HUES64 (cell line): ENCODE measurements around the gene MAPK8IP3.

Source experiments
- H3K27ac ChIP-seq: 2 replicates; pipeline ENCODE4 v1.7.0; 2013; ENCODE audit warnings: low read depth, low read length, inconsistent platforms
- H3K27me3 ChIP-seq: 2 replicates; pipeline ENCODE4 v1.6.1; 2013; ENCODE audit warnings: mild to moderate bottlenecking, low read length; ENCODE audit not compliant: insufficient read depth
- H3K36me3 ChIP-seq: 2 replicates; pipeline ENCODE4 v1.6.1; 2013; ENCODE audit warnings: mild to moderate bottlenecking, low read length; ENCODE audit not compliant: insufficient read depth
- H3K4me1 ChIP-seq: 2 replicates; pipeline ENCODE4 v1.6.1; 2013; ENCODE audit warnings: mild to moderate bottlenecking, low read length, moderate library complexity; ENCODE audit not compliant: insufficient read depth
- H3K4me3 ChIP-seq: 2 replicates; pipeline ENCODE4 v1.5.1; 2013; ENCODE audit warnings: mild to moderate bottlenecking, low read length, moderate library complexity
- H3K9ac ChIP-seq: 2 replicates; pipeline ENCODE4 v1.6.1; 2013; ENCODE audit warnings: mild to moderate bottlenecking, low read depth, low read length
- H3K9me3 ChIP-seq: 2 replicates; pipeline ENCODE4 v1.6.1; 2013; ENCODE audit warnings: low read depth, low read length; ENCODE audit not compliant: insufficient read depth
- WGBS: fragments of 150-250, 120-280 bp; methylation state at CpG from one replicate; pipeline ENCODE4 v1.1.7; 2013; ENCODE audit warnings: missing lambda C conversion rate; 5-methylcytosine and 5-hydroxymethylcytosine counted together

The MAPK8IP3 gene

DNA sequence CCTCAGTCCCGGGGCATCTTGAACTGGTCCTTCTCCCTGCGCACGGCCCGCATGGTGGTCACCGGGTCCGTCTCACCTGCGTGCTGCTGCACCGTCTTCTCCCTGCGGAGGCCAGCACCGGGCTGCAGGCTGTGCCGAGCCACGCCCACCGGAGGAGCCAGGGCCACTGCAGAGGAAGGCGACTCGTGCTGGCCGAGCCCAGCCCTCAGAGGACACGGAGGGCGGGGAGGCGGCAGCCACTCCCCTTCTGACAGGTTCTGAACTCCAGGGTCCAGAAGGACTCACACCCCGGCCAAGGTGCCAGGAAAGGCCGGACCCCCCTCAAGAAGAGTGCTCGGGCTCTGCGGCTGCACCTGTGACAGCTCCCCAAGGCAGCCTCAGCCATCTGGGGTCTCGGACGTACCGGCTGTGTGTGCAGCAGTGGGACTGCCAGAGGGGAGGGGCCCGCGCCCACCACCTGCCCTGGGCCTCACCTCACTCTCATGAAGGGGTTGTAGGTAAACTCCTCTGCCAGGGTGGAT lies 103.3 kb downstream of the MAPK8IP3 start:
- no peaks in the 10 kb centered on the region for H3K9me3 ChIP-seq
- peaks cover 3% of the 10 kb centered on the region; the same call in 1 of the 2 replicates for H3K36me3 ChIP-seq
- H3K4me3 ChIP-seq = no peak overlapping the region
- H3K4me1 ChIP-seq = no peaks in the 10 kb centered on the region
- no peak overlapping the region for H3K27ac ChIP-seq
- H3K27me3 ChIP-seq = no peaks in the 10 kb centered on the region
- WGBS = 68% methylated on average over 28 of the region's 28 CpGs
- H3K9ac ChIP-seq = no peak overlapping the region

DNA sequence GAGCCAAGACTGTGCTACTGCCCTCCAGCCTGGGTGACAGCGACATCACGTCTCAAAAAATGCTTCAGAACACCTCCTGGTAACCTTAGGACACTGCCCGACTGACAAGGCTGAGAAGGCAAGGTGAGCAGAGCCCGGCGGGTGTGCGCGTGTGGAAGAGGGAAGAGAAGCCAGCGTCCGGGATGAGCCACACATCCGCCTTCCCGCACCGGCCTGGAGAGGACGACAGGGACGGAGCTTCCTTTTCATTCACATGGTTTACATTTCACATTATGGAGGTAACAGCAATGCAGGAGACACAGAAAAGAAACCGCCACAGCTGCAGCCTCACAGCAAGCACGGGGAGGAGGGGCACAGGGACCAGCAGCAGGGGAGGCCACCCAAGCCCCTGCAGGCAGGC lies 104.1 kb downstream of the MAPK8IP3 start:
- 95% methylated on average over 13 of the region's 16 CpGs for WGBS
- Histone ChIP-seq H3K4me1 (no peaks in the 10 kb centered on the region), H3K9me3 (no peaks in the 10 kb centered on the region), H3K27me3 (no peaks in the 10 kb centered on the region), H3K27ac (no peak overlapping the region), H3K9ac (no peak overlapping the region), H3K36me3 (peaks cover 3% of the 10 kb centered on the region; the same call in 1 of the 2 replicates), H3K4me3 (no peak overlapping the region)

DNA sequence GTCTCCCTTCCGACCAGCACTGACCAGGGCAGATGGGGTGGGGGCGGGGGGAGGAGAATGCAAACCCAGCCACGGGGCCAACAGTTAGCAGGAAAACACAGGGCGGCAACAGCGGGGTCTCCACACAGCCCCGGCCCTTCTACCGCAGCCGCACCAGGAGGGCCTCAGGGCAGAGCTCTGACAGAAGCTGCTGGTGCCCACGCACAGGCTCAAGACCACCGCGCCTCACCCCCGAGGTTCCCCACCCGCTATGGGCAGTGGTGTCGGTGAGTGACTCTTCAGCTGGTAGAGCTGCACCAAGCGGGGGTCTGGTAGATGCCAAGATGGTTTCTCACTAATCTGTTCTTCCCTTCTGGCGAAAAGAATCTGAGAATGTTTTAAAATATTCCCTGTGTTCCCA lies 104.5 kb downstream of the MAPK8IP3 start:
- Histone ChIP-seq H3K9me3 (no peaks in the 10 kb centered on the region), H3K4me3 (no peak overlapping the region), H3K27me3 (no peaks in the 10 kb centered on the region), H3K4me1 (no peaks in the 10 kb centered on the region), H3K9ac (no peak overlapping the region), H3K36me3 (peaks cover 4% of the 10 kb centered on the region; the same call in 1 of the 2 replicates), H3K27ac (no peak overlapping the region)
- 94% methylated on average over 16 of the region's 16 CpGs for WGBS

DNA sequence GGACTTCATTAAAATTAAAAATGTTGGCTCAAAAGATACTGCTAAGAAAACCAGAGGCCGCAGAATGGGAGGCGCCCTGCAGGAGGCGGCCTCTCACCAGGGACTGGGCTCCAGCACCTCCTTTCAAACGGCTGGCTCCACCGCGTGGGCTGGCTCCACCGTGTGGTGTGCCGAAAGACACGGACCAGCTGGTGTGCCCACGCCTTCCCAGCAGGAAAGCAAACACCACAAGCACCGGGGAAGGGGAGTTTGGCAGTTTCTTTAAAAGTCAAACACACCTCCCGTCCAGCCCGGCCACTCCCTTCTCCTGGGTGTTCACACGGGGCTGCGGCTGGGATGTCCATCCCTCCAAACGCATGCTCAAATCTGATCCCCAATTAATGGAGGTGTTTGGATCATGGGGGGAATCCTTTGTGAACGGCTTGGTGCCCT lies 106.8 kb downstream of the MAPK8IP3 start:
- WGBS = 48% methylated on average over 17 of the region's 17 CpGs
- Histone ChIP-seq H3K4me1 (no peaks in the 10 kb centered on the region), H3K27ac (no peak overlapping the region), H3K9me3 (no peaks in the 10 kb centered on the region), H3K4me3 (no peak overlapping the region), H3K27me3 (no peaks in the 10 kb centered on the region), H3K9ac (no peak overlapping the region), H3K36me3 (peaks cover 10% of the 10 kb centered on the region; the same call in 1 of the 2 replicates)

DNA sequence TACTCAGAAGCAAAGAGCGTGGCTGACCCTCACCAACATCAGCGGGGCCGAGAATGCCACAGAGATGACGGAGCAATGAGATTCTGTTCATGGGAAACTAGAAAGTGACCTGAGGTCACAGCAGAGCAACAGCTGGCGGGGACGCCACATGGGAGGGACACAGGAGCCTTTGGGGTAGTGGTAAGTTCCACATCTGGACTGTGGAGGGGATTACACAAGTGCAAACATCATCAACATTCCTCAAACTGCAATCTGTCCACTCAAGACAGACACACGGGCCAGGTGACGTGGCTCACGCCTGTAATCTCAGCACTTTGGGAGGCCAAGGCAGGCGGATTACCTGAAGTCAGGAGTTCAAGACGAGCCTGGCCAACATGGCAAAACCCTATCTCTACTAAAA lies 109.5 kb downstream of the MAPK8IP3 start:
- no peak overlapping the region for H3K4me3 ChIP-seq
- 97% methylated on average over 11 of the region's 11 CpGs for WGBS
- no peak overlapping the region for H3K27ac ChIP-seq
- peaks cover 10% of the 10 kb centered on the region; the same call in 1 of the 2 replicates for H3K36me3 ChIP-seq
- H3K4me1 ChIP-seq = no peaks in the 10 kb centered on the region
- no peaks in the 10 kb centered on the region for H3K27me3 ChIP-seq
- no peak overlapping the region for H3K9ac ChIP-seq
- H3K9me3 ChIP-seq = no peaks in the 10 kb centered on the region

DNA sequence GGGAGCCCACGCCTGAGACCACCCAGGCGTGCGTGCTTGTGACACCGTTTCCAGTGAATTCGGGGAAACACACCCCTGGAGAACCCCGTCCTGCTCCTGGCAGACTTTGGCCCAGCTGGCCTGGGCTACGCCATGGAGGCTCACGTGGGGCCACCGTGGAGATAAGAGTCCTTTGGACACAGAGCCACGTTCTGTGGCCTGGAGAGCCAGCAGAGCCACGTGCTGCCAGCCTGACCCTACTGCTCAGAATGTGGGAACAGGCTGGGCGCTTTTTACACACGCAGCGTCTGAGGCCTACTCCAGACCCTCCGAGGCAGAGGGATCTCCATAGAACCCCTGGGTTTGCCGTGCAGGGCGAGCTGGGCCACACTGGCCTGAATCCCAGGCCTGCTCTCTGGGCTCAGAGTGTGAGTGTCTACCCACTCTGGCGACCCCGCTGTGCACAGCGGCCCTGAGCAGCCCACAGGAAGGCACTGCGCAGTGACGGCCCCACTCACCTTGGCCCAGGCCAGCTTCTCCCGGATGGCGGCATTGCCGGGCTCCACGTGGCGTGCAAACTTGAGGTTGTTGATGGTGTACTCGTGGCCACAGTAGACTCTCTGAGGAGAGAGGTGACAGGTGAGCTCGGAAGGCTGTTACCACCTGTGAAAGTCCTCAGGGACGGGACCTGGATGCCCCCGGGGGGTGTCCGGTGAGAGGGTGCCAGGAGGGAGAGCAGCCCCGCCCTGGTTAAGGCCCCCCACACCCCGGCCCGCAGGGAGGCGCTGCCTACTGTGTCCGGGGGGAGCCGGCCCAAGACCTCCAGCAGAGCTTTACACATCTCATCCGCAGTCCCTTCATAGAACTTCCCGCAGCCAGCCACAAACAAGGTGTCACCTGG lies 110.6 kb downstream of the MAPK8IP3 start:
- H3K27me3 ChIP-seq = no peaks in the 10 kb centered on the region
- no peaks in the 10 kb centered on the region for H3K9me3 ChIP-seq
- H3K36me3 ChIP-seq = peaks cover 10% of the 10 kb centered on the region; the same call in 1 of the 2 replicates
- no peaks in the 10 kb centered on the region for H3K4me1 ChIP-seq
- H3K9ac ChIP-seq = no peak overlapping the region
- no peak overlapping the region for H3K27ac ChIP-seq
- no peak overlapping the region for H3K4me3 ChIP-seq
- WGBS = 95% methylated on average over 40 of the region's 40 CpGs

DNA sequence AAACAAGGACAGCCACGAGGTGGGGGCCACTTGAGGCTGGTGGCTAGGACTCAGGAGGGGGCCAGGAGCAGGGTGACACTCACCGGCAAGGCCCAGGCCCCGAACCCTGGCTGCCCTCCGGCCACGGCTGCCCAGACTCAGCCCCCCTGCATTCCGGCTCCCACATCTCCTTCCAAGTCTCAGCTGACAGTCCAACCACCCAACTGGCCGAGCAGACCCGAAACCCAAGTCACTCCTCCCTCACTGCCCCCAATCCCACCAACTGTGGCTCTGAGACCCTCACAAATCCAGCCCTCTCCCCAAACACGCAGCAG lies 111.2 kb downstream of the MAPK8IP3 start:
- Histone ChIP-seq H3K4me1 (no peaks in the 10 kb centered on the region), H3K27me3 (no peaks in the 10 kb centered on the region), H3K4me3 (no peak overlapping the region), H3K9me3 (no peaks in the 10 kb centered on the region), H3K27ac (no peak overlapping the region), H3K36me3 (peaks cover 10% of the 10 kb centered on the region; the same call in 1 of the 2 replicates), H3K9ac (no peak overlapping the region)
- WGBS = 92% methylated on average over 9 of the region's 9 CpGs

DNA sequence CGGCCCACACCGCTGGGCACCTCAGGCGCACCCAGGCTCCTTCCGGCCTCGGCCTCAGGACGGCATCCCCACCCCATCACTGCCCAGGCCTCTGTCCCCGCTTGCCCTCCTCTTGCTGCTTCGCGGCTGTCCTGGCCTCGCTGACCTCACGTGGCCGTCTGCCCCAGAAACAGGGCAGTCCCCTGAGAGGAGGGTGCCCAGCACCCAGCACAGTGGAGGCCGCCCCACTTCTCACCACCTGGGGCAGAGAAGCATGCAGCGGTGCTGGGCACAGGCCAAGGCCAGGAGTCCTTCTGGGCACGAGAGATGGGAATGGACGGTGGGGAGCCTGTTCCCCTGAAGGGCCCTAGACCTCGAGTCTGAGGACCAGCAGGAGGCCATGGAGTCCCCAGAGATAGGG lies 111.7 kb downstream of the MAPK8IP3 start:
- no peak overlapping the region for H3K27ac ChIP-seq
- H3K36me3 ChIP-seq = peaks cover 10% of the 10 kb centered on the region; the same call in 1 of the 2 replicates
- no peak overlapping the region for H3K4me3 ChIP-seq
- H3K9ac ChIP-seq = no peak overlapping the region
- no peaks in the 10 kb centered on the region for H3K4me1 ChIP-seq
- no peaks in the 10 kb centered on the region for H3K9me3 ChIP-seq
- WGBS = 94% methylated on average over 17 of the region's 17 CpGs
- H3K27me3 ChIP-seq = no peaks in the 10 kb centered on the region

DNA sequence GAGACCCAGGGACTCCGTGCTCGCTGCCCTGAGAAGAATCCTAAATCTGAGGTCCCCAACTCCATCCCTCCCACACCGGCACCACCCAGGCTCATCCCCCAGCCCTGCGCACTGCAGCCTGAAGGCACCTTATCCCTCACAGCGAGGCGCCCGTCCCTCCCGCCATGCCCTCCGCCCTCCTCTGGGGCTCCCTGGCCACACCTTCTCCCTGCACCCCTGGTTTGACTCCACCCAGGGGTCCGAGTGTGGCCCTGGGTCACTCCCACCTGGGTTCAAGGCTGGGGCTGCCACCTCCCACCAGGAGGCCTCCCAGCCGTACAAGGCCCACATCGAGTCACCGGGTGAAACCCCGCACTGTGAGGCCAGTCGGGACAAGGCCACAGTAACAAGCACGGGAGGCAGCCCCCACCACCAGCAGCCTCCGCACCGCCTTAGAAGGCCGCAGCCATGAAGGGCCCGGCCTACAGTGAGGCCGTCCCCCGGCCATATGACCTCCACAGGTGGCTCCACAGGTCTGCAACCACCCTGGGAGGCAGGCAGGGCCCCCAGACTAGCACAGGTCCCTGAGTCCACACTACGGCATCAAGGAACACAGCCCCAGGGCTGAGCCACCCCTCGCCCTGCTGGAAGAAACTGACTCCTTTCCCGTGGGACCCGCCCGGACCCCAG lies 112.3 kb downstream of the MAPK8IP3 start:
- H3K4me3 ChIP-seq = no peak overlapping the region
- H3K4me1 ChIP-seq = no peaks in the 10 kb centered on the region
- no peak overlapping the region for H3K27ac ChIP-seq
- 95% methylated on average over 27 of the region's 27 CpGs for WGBS
- no peaks in the 10 kb centered on the region for H3K27me3 ChIP-seq
- H3K9me3 ChIP-seq = no peaks in the 10 kb centered on the region
- peaks cover 10% of the 10 kb centered on the region; the same call in 1 of the 2 replicates for H3K36me3 ChIP-seq
- no peak overlapping the region for H3K9ac ChIP-seq

DNA sequence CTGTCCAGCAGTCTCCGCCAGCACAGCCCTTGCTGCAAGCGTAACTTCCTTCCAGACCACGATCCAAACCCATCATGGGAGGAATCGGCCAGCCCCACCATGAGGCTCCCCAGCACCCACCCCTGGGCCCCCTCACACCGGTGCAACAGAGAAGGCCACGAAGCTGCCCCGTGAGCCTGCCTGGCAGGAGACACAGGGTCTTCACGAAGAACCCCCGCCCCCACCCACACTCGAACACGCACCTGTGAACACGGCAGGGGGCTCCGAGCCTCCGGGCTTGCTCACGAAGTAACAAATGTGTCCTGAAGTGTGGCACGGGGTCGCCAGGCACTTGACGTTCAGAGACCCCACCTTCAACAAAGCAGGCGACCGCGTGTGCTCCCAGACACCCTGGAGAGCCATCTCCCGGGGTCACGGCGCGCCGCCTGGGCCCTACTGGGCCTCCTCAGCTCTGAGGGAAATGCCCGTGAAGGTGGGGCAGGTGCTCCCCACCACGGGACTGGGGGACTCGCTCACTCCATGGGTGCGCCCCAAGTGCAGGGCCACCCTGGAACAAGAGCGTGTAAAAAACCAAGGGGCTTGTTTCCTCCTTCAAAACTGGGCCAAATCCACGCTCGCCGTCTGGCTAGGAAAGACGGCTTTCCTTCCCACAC lies 113.0 kb downstream of the MAPK8IP3 start:
- Histone ChIP-seq H3K27me3 (no peaks in the 10 kb centered on the region), H3K9ac (no peak overlapping the region), H3K4me3 (no peak overlapping the region), H3K9me3 (no peaks in the 10 kb centered on the region), H3K4me1 (no peaks in the 10 kb centered on the region), H3K36me3 (peaks cover 10% of the 10 kb centered on the region; the same call in 1 of the 2 replicates), H3K27ac (no peak overlapping the region)
- WGBS = 95% methylated on average over 35 of the region's 35 CpGs

DNA sequence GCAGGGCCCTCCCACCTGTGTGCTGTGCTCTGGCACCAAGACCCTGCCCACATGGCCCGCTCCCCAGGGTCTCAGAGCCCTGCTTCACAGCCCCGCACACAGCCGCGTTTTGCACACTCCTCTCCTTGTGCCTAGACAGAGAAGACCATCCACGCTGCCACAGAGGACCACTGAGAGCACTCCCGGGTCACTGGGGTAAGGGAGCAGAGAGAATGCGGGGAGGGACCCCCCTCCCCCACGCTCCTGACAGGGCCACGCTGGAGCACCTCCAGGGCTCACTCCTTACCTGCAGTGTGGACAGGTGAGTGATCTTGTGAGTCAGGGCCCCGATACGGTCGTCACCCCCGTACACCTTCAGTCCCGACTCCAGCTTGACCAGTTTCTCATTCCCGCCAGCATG lies 113.6 kb downstream of the MAPK8IP3 start:
- Histone ChIP-seq H3K9ac (no peak overlapping the region), H3K27ac (no peak overlapping the region), H3K4me3 (no peak overlapping the region), H3K9me3 (no peaks in the 10 kb centered on the region), H3K36me3 (peaks cover 10% of the 10 kb centered on the region; the same call in 1 of the 2 replicates), H3K4me1 (no peaks in the 10 kb centered on the region), H3K27me3 (no peaks in the 10 kb centered on the region)
- 94% methylated on average over 15 of the region's 15 CpGs for WGBS
